PC-3 (cell line): ENCODE results near the gene SUCNR1. TPM values are rescaled to one million over a fixed set of nuclear protein-coding genes. Genes with fewer than 3 reads are reported as not detected.

Experiments
- ATAC-seq: fragments of 200-7000 bp; cut with Tn5 transposase; 2 replicates; pipeline ENCODE4 v1.9.1; 2020; ENCODE audit warnings: mild to moderate bottlenecking, moderate library complexity
- BruUV-seq: library from RNA; stranded (reverse); fragments of 400-500 nt; replicated peaks from 2 replicates; lab custom pipeline; 2021; lab: Mats Ljungman, UMichigan
- CTCF ChIA-PET: fragments of 300-600 bp; sonication (Branson Sonifier 250); formaldehyde crosslinking; loops from one replicate; lab custom pipeline; 2022; ENCODE audit warnings: antibody characterized with exemption; lab: Charles Lee
- POLR2A ChIA-PET: fragments of 300-600 bp; sonication (Branson Sonifier 250); formaldehyde crosslinking; loops from one replicate; lab custom pipeline; 2022; ENCODE audit warnings: antibody characterized with exemption; ENCODE audit not compliant: unreplicated experiment; lab: Charles Lee
- DNase-seq: peaks from one replicate; pipeline ENCODE4 v3.0.0-alpha.2; 2015
- H2AFZ ChIP-seq: fragments of 300-600 bp; sonication (generic); 2 replicates; pipeline ENCODE4 v1.6.0; 2016; ENCODE audit warnings: antibody characterized with exemption, low read length
- H3F3A ChIP-seq: fragments of 300-600 bp; sonication (generic); one replicate; pipeline ENCODE4 v1.6.0; 2017; ENCODE audit warnings: antibody characterized with exemption, low read length, control low read depth, mild to moderate bottlenecking; ENCODE audit not compliant: unreplicated experiment
- H3K27ac ChIP-seq: fragments of 300-600 bp; sonication (generic); 2 replicates; pipeline ENCODE4 v1.5.1; 2016; ENCODE audit warnings: mild to moderate bottlenecking, low read length
- H3K27me3 ChIP-seq: fragments of 300-600 bp; sonication (generic); 2 replicates; pipeline ENCODE4 v1.6.1; 2016; ENCODE audit warnings: low read length, mixed read lengths
- H3K36me3 ChIP-seq: fragments of 300-600 bp; sonication (generic); 2 replicates; pipeline ENCODE4 v1.6.1; 2016; ENCODE audit warnings: low read depth, mixed run types, low read length, mixed read lengths
- H3K4me1 ChIP-seq: fragments of 300-600 bp; sonication (generic); 2 replicates; pipeline ENCODE4 v1.5.1; 2016; ENCODE audit warnings: low read length; ENCODE audit not compliant: insufficient read depth
- H3K4me2 ChIP-seq: fragments of 300-600 bp; sonication (generic); 2 replicates; pipeline ENCODE4 v1.6.0; 2016; ENCODE audit warnings: low read length
- H3K4me3 ChIP-seq: fragments of 300-600 bp; sonication (generic); 2 replicates; pipeline ENCODE4 v1.5.1; 2016; ENCODE audit warnings: mild to moderate bottlenecking, low read length, mixed read lengths
- H3K79me2 ChIP-seq: fragments of 300-600 bp; sonication (generic); 2 replicates; pipeline ENCODE4 v1.6.1; 2017; ENCODE audit warnings: low read length, mixed read lengths
- H3K9ac ChIP-seq: fragments of 300-600 bp; sonication (generic); 2 replicates; pipeline ENCODE4 v1.6.0; 2016; ENCODE audit warnings: mild to moderate bottlenecking, low read length
- H3K9me2 ChIP-seq: fragments of 300-600 bp; sonication (generic); replicated peaks from 2 replicates; pipeline ENCODE4 v1.6.1; 2016; ENCODE audit warnings: mixed run types, low read length, mixed read lengths
- H3K9me3 ChIP-seq: fragments of 300-600 bp; sonication (generic); 2 replicates; pipeline ENCODE4 v1.6.1; 2016; ENCODE audit warnings: low read length, mixed read lengths
- H4K20me1 ChIP-seq: fragments of 300-600 bp; sonication (generic); 2 replicates; pipeline ENCODE4 v1.6.1; 2016; ENCODE audit warnings: low read length, mixed read lengths
- CTCF ChIP-seq: fragments of 300-600 bp; sonication (generic); conservative IDR thresholded peaks from 2 replicates; pipeline ENCODE4 v1.5.1; 2017; ENCODE audit warnings: antibody characterized with exemption, low read depth, mild to moderate bottlenecking, low read length
- EZH2 ChIP-seq: fragments of 300-600 bp; sonication (generic); IDR thresholded peaks from one replicate; pipeline ENCODE4 v1.6.1; 2017; ENCODE audit warnings: antibody characterized with exemption, mild to moderate bottlenecking, low read length; ENCODE audit not compliant: unreplicated experiment
- EZH2phosphoT487 ChIP-seq: fragments of 300-600 bp; sonication (generic); IDR thresholded peaks from 2 replicates; pipeline ENCODE4 v1.6.1; 2018; ENCODE audit warnings: mild to moderate bottlenecking, antibody characterized with exemption, low read length, borderline replicate concordance
- intact Hi-C: fragments of 100-400 bp; cut with micrococcal nuclease; formaldehyde crosslinking; loops from 2 replicates; pipeline ENCODE4 v1.9.0; 2023
- total RNA-seq: library from RNA; depleted of rRNA; stranded (reverse); fragments of >200 nt; gene quantifications from 2 replicates; pipeline ENCODE4 v1.2.3, GENCODE V29; 2014

The SUCNR1 gene
- total RNA-seq, 1 experiment from 2014 or later, result not detected

- H3K27ac ChIP-seq, result no peak overlapping the region
- POLR2A ChIA-PET, result no interaction called here
- no peak overlapping the region for H3K9ac ChIP-seq
Measured at GRCh38 chr3:151909681-151910405, 36.4 kb downstream of the SUCNR1 start.

GRCh38 chr3:151911462-151911861, 38.0 kb downstream of the SUCNR1 start:
- ATAC-seq, result no peak
- no peaks in the 10 kb centered on the region for H3K27me3 ChIP-seq
- H3F3A ChIP-seq, result no peaks in the 10 kb centered on the region
- no peaks in the 10 kb centered on the region for H3K79me2 ChIP-seq
- CTCF ChIA-PET, result no interaction called here
- H3K4me2 ChIP-seq, result 0 out of 2 replicates have a peak overlapping the region, but pooled peaks have one; percentile 6
- peak overlapping the region; percentile 31 for H3K27ac ChIP-seq
- peaks cover 26% of the 10 kb centered on the region for H3K4me1 ChIP-seq
- no peaks in the 10 kb centered on the region for H3K9me2 ChIP-seq
- H4K20me1 ChIP-seq, result no peaks in the 10 kb centered on the region
- H3K9me3 ChIP-seq, result no peaks in the 10 kb centered on the region
- H3K4me3 ChIP-seq, result no peak overlapping the region
- intact Hi-C loops, result loop anchor here (10.0 kb wide), 1 partner anchor 687 kb away; no protein-coding TSS in a partner anchor
- TF ChIP-seq EZH2 (no peak), CTCF (no peak), EZH2phosphoT487 (no peak)
- DNase-seq, result no peak
- no peak overlapping the region for H2AFZ ChIP-seq
- POLR2A ChIA-PET, result no interaction called here
- no TSS peak for BruUV-seq
- peaks cover 3% of the 10 kb centered on the region; the same call in 1 of the 2 replicates for H3K36me3 ChIP-seq
- H3K9ac ChIP-seq, result no peak overlapping the region

More at GRCh38 chr3:151909681-151910405, 36.4 kb downstream of the SUCNR1 start:
- no peak overlapping the region for H3K4me2 ChIP-seq
- no peaks in the 10 kb centered on the region for H3F3A ChIP-seq
- intact Hi-C loops, result loop anchor here (5.0 to 10.0 kb wide), 2 partner anchors 593 to 685 kb away; partner anchors contain the start of gene GPR87
- ATAC-seq, result no peak
- H3K36me3 ChIP-seq, result peaks cover 3% of the 10 kb centered on the region; the same call in 1 of the 2 replicates
- BruUV-seq, result no TSS peak
- H3K27me3 ChIP-seq, result no peaks in the 10 kb centered on the region
- TF ChIP-seq CTCF (no peak), EZH2 (no peak), EZH2phosphoT487 (no peak)
- no peaks in the 10 kb centered on the region for H3K9me3 ChIP-seq
- no peak overlapping the region for H2AFZ ChIP-seq
- H3K79me2 ChIP-seq, result no peaks in the 10 kb centered on the region
- no peak overlapping the region for H3K4me3 ChIP-seq
- no peaks in the 10 kb centered on the region for H3K9me2 ChIP-seq
- CTCF ChIA-PET, result no interaction called here
- H3K4me1 ChIP-seq, result peaks cover 42% of the 10 kb centered on the region
- no peaks in the 10 kb centered on the region for H4K20me1 ChIP-seq
- peak; percentile 26 for DNase-seq

GRCh38 chr3:151912028-151912427, 38.6 kb downstream of the SUCNR1 start:
- H3K9me3 ChIP-seq, result no peaks in the 10 kb centered on the region
- no peaks in the 10 kb centered on the region for H3K9me2 ChIP-seq
- H3K27me3 ChIP-seq, result no peaks in the 10 kb centered on the region
- no peaks in the 10 kb centered on the region for H3K79me2 ChIP-seq
- H2AFZ ChIP-seq, result no peak overlapping the region
- H3K4me3 ChIP-seq, result no peak overlapping the region
- 0 out of 2 replicates have a peak overlapping the region, but pooled peaks have one; percentile 6 for H3K4me2 ChIP-seq
- H3K36me3 ChIP-seq, result peaks cover 3% of the 10 kb centered on the region; the same call in 1 of the 2 replicates
- no peak overlapping the region for H3K9ac ChIP-seq
- no TSS peak for BruUV-seq
- peak; percentile 75 for DNase-seq
- ChIA-PET CTCF (no interaction called here), POLR2A (no interaction called here)
- ATAC-seq, result peak; percentile 92
- no peak for TF ChIP-seq EZH2phosphoT487
- peak overlapping the region; percentile 31 for H3K27ac ChIP-seq
- no peaks in the 10 kb centered on the region for H4K20me1 ChIP-seq
- intact Hi-C loops, result loop anchor here (10.0 kb wide), 1 partner anchor 687 kb away; no protein-coding TSS in a partner anchor
- no peaks in the 10 kb centered on the region for H3F3A ChIP-seq
- peaks cover 22% of the 10 kb centered on the region for H3K4me1 ChIP-seq
